GM10248 (cell line): ENCODE measurements around the gene PPP2R2B.
"Not testable (repeated sequence)": the region's sequence is repeated elsewhere in the genome, so short reads cannot be mapped to it uniquely, and the experiment has no call there.

Experiments
- CTCF ChIA-PET: fragments of 300-600 bp; sonication (Branson Sonifier 250); formaldehyde crosslinking; extraction: SDS; loops from one replicate; lab custom pipeline; 2021; ENCODE audit warnings: antibody characterized with exemption; lab: Yijun Ruan, JAX
- POLR2A ChIA-PET: fragments of 350-650 bp; sonication (Branson Sonifier 250); formaldehyde crosslinking; extraction: SDS; loops from one replicate; lab custom pipeline; 2020; ENCODE audit warnings: antibody characterized with exemption; lab: Yijun Ruan, JAX
- DNase-seq: peaks from one replicate; pipeline ENCODE4 v3.0.0; 2012; ENCODE audit errors: extremely low spot score
- CTCF ChIP-seq: IDR thresholded peaks from 2 replicates; pipeline ENCODE4 v1.5.1; 2012; ENCODE audit warnings: mild to moderate bottlenecking, low read depth; ENCODE audit errors: extremely low read depth, missing control alignments, control extremely low read depth

PPP2R2B gene

DNA sequence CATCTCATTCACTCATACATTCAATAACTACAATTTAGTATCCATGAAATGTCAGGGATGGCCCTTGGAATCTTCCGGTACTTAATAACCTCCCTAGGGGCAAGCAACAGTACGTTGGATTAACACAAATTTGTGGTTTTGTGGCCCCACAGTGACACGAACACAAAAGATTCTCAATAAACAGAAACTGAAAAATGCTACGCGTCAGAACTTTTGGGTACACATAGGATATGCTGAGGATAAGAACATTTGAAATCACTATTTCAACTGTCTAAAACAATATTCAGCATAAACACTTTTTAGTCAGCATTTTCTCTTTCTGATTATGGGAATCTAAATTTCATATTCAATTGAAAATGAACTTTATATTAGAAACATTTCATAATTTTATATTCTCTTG, 255.5 kb downstream of the PPP2R2B start:
- CTCF ChIA-PET = interaction anchor here (0.8 to 0.9 kb wide), 2 partner anchors 12 to 80 kb away, joined by 3 to 4 read pairs; no protein-coding TSS in a partner anchor
- no peak for TF ChIP-seq CTCF
- DNase-seq = no peak
- POLR2A ChIA-PET = no interaction called here

DNA sequence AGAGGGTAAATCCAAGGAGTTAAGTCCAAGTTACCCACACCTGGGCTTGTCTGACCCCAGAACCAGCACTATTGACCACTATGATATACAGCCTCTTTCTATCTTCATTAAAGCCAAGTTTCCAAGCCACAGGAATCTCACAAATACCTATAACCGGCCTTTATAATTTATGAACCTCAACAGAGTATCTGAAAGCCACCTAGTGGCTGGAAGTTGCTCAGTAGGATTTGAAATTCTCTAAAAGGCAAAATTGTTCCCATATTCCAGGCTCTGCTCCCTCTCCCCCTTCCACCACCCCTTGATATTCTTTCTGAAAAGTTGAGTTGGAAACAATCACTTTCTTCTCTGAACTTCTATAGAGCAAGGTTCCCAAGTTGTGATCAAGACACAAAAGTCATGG, 256.2 kb downstream of the PPP2R2B start:
- ChIA-PET CTCF (interaction anchor here (0.8 to 0.9 kb wide), 2 partner anchors 12 to 80 kb away, joined by 3 to 4 read pairs; no protein-coding TSS in a partner anchor), POLR2A (no interaction called here)
- TF ChIP-seq CTCF = no peak
- no peak for DNase-seq

- ChIA-PET CTCF (interaction anchor here (1.0 kb wide), 1 partner anchor 33 kb away, joined by 3 read pairs; no protein-coding TSS in a partner anchor), POLR2A (no interaction called here)
- no peak for DNase-seq
- TF ChIP-seq CTCF = no peak
Observed at GRCh38 chr5:146620669-146621051, 257.9 kb downstream of the PPP2R2B start.

DNA sequence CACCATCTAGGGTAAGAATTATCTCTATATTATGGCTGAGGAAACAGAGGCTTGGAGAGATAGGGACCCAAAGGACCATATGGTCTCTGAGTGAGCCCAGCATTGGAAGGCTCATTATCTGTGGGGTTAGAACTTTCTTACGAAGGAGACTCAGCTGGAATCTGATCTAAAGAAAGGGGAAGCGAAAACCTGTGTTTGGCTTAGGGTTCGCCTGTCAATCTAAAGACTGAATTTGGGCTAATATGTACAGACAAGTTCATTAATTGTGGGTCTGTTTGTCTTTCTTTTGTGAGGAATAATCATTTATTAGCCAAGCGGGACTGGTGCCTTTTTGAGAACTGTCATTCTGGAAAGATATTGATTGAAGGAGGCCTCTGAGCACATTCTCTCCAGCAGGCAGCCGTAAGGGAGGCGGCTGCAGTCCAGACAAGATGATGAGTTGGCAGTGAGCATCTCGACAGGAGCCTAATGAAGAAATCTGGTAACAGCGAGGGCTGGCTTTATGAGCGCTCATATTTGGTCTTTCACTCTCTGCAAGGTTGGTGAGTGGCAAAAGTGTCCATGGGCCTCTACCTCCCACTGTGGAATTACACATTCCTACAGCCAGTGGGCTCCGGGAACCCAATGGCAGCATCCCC, 258.4 kb downstream of the PPP2R2B start:
- ChIA-PET POLR2A (no interaction called here), CTCF (interaction anchor here (1.0 kb wide), 1 partner anchor 32 kb away, joined by 3 read pairs; no protein-coding TSS in a partner anchor)
- TF ChIP-seq CTCF = no peak
- DNase-seq = no peak

- TF ChIP-seq CTCF = no peak
- POLR2A ChIA-PET = no interaction called here
- DNase-seq = no peak
- CTCF ChIA-PET = interaction anchor here (1.2 kb wide), 1 partner anchor 9 kb away, joined by 3 read pairs; no protein-coding TSS in a partner anchor
Observed at GRCh38 chr5:146618434-146618833, 260.1 kb downstream of the PPP2R2B start.

DNA sequence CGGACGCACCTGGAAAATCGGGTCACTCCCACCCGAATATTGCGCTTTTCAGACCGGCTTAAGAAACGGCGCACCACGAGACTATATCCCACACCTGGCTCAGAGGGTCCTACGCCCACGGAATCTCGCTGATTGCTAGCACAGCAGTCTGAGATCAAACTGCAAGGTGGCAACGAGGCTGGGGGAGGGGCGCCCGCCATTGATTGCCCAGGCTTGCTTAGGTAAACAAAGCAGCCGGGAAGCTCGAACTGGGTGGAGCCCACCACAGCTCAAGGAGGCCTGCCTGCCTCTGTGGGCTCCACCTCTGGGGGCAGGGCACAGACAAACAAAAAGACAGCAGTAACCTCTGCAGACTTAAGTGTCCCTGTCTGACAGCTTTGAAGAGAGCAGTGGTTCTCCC, 268.8 kb downstream of the PPP2R2B start:
- CTCF ChIA-PET, DNase-seq, POLR2A ChIA-PET: not testable (repeated sequence)

DNA sequence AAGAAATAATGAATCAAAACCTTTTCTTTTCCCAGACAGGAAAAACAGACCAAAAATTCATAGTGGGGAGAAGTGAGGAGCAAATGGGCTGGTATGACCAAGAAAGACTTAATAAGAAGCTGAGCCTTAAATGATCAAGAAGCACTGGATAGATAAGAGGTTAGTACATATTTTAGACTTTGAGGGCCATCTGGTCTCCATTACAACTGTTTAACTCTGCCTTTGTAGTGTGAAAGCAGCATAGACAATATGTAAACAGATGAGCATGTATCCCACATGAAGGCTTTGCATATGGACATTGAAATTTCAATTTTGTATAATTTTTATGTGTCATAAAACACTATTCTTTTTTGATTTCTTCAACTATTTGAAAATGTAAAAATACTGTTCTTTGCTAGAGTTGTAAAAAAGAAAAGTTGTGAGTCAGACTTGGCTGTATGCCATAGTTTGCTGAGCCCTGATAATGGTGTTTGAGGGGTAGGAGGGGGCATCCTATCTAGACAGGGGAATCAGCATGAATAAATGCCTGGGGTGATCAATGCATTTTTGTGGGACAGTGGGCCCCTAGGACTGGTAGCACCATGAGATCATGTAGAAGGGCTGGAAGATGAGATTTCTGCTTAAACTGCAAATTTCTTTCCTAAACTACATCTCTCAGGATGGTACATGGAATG, 270.8 kb downstream of the PPP2R2B start:
- ChIA-PET CTCF (no interaction called here), POLR2A (no interaction called here)
- no peak for TF ChIP-seq CTCF
- DNase-seq = no peak
